ENCODE results near the gene LDLRAD2.

The LDLRAD2 gene

GRCh38 chr1:21864730-21865129, 52.7 kb downstream of the LDLRAD2 start:
- DNase-seq: no peak

GRCh38 chr1:21865609-21865942, 53.5 kb downstream of the LDLRAD2 start:
- DNase-seq: no peak

- DNase-seq: no peak
Measured at GRCh38 chr1:21865943-21866706, 54.1 kb downstream of the LDLRAD2 start.

GRCh38 chr1:21866707-21867043, 54.6 kb downstream of the LDLRAD2 start:
- no peak for DNase-seq

- no peak for DNase-seq
Measured at GRCh38 chr1:21867451-21867996, 55.5 kb downstream of the LDLRAD2 start.

GRCh38 chr1:21868482-21868881, 56.4 kb downstream of the LDLRAD2 start:
- DNase-seq: no peak

GRCh38 chr1:21868941-21869454, 56.9 kb downstream of the LDLRAD2 start:
- DNase-seq: no peak

GRCh38 chr1:21869620-21870121, 57.6 kb downstream of the LDLRAD2 start:
- DNase-seq: no peak

GRCh38 chr1:21870611-21871010, 58.5 kb downstream of the LDLRAD2 start:
- DNase-seq: no peak

- no peak for DNase-seq
Measured at GRCh38 chr1:21871943-21872342, 59.9 kb downstream of the LDLRAD2 start.

- no peak for DNase-seq
Measured at GRCh38 chr1:21872445-21873079, 60.5 kb downstream of the LDLRAD2 start.

- DNase-seq: no peak
Measured at GRCh38 chr1:21873174-21873573, 61.1 kb downstream of the LDLRAD2 start.

- no peak for DNase-seq
Measured at GRCh38 chr1:21873761-21874160, 61.7 kb downstream of the LDLRAD2 start.

- DNase-seq: no peak
Measured at GRCh38 chr1:21874328-21874727, 62.3 kb downstream of the LDLRAD2 start.
